Epithelial cell of esophagus (primary cell): ENCODE results near the gene ART4.

ENCODE experiments used
- DNase-seq: peaks from one replicate; pipeline ENCODE4 v3.0.0; 2010; ENCODE audit warnings: low read depth
- H3K4me3 ChIP-seq: 2 replicates; pipeline ENCODE4 v1.5.1; 2011; ENCODE audit warnings: mild to moderate bottlenecking, low read length, control low read depth
- CTCF ChIP-seq: IDR thresholded peaks from 2 replicates; pipeline ENCODE4 v1.5.1; 2011; ENCODE audit warnings: low read depth, mild to moderate bottlenecking, low read length, control low read depth, inconsistent platforms; ENCODE audit not compliant: insufficient read depth; ENCODE audit errors: missing control alignments

The ART4 gene

GRCh38 chr12:14854586-14855183, 11.4 kb upstream of the ART4 start:
- DNase-seq: no peak
- H3K4me3 ChIP-seq: no peak overlapping the region
- no peak for TF ChIP-seq CTCF

GRCh38 chr12:14853961-14854360, 10.6 kb upstream of the ART4 start:
- TF ChIP-seq CTCF: no peak
- no peak for DNase-seq
- H3K4me3 ChIP-seq: no peak overlapping the region

GRCh38 chr12:14852880-14853279, 9.6 kb upstream of the ART4 start:
- TF ChIP-seq CTCF: no peak
- no peak for DNase-seq
- H3K4me3 ChIP-seq: no peak overlapping the region

- no peak for DNase-seq
- H3K4me3 ChIP-seq: no peak overlapping the region
- TF ChIP-seq CTCF: no peak
Measured at GRCh38 chr12:14850929-14851663, 7.8 kb upstream of the ART4 start.

- no peak for TF ChIP-seq CTCF
- no peak overlapping the region for H3K4me3 ChIP-seq
- DNase-seq: peak; percentile 32
Measured at GRCh38 chr12:14849661-14850060, 6.3 kb upstream of the ART4 start.

- no peak overlapping the region for H3K4me3 ChIP-seq
- DNase-seq: no peak
- TF ChIP-seq CTCF: no peak
Measured at GRCh38 chr12:14846876-14847580, 3.7 kb upstream of the ART4 start.
